ENCODE data around the gene LIX1.

The LIX1 gene

DNA sequence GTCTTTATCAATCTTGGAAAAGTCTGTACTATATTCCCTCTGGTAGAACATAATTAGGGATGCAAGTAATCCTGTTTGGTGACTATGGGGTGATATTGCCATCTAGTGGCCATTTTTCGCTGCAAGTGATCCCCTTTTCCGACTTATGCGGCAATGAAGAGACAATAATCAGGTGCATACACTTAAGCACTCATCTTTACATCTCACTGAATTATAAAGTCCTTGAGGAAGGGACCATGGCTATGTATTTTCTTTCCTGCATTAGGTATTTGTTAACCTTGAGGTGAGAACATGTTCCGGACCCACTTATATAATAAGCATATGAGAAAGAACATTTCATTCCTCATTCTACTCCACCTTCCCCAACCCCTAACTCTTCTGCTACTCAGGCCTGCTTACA is 19.6 kb upstream of the LIX1 start (continued):
- TF ChIP-seq, protein P1, sequence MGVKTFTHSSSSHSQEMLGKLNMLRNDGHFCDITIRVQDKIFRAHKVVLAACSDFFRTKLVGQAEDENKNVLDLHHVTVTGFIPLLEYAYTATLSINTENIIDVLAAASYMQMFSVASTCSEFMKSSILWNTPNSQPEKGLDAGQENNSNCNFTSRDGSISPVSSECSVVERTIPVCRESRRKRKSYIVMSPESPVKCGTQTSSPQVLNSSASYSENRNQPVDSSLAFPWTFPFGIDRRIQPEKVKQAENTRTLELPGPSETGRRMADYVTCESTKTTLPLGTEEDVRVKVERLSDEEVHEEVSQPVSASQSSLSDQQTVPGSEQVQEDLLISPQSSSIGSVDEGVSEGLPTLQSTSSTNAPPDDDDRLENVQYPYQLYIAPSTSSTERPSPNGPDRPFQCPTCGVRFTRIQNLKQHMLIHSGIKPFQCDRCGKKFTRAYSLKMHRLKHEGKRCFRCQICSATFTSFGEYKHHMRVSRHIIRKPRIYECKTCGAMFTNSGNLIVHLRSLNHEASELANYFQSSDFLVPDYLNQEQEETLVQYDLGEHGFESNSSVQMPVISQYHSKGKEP (tag by site-specific recombination; IDR thresholded peaks at IDR 0.05): 0 out of 2 replicates have a peak, but pooled peaks have one; percentile 41
- TF ChIP-seq ZNF404 (tag by site-specific recombination; IDR thresholded peaks at IDR 0.05) (no peak), KLF9 (tag by site-specific recombination; IDR thresholded peaks at IDR 0.05; ENCODE audit: low read depth) (no peak), ZNF561 (tag by site-specific recombination; IDR thresholded peaks at IDR 0.05; ENCODE audit: borderline replicate concordance) (peak; percentile 67; the same call in 1 of the 2 replicates), ZBTB8A (tag by site-specific recombination; IDR thresholded peaks at IDR 0.05) (no peak), ZNF274 (IDR thresholded peaks at IDR 0.05; ENCODE audit: low read length) (no peak), ZNF274 (tag by site-specific recombination; IDR thresholded peaks at IDR 0.05; ENCODE audit: borderline replicate concordance) (no peak), MZF1 (tag by site-specific recombination; IDR thresholded peaks at IDR 0.05; ENCODE audit: borderline replicate concordance) (peak; percentile 95; the same call in 1 of the 2 replicates), RBAK (tag by site-specific recombination; IDR thresholded peaks at IDR 0.05) (no peak), ZNF350 (tag by site-specific recombination; IDR thresholded peaks at IDR 0.05) (no peak), ZNF335 (tag by site-specific recombination; conservative IDR thresholded peaks at IDR 0.05) (no peak), ZBTB20 (tag by site-specific recombination; IDR thresholded peaks at IDR 0.05) (no peak), ZNF837 (tag by site-specific recombination; IDR thresholded peaks at IDR 0.05) (no peak), ZNF596 (tag by site-specific recombination; IDR thresholded peaks at IDR 0.05) (no peak), ZBTB17 (tag by site-specific recombination; IDR thresholded peaks at IDR 0.05) (peak; percentile 51; the same call in 1 of the 2 replicates), ZNF549 (tag by site-specific recombination; IDR thresholded peaks at IDR 0.05) (no peak), ZEB2 (tag by site-specific recombination; IDR thresholded peaks at IDR 0.05) (0 out of 2 replicates have a peak, but pooled peaks have one; percentile 47), ZNF10 (tag by site-specific recombination; IDR thresholded peaks at IDR 0.05) (peak; percentile 92), ZNF747 (tag by site-specific recombination; IDR thresholded peaks at IDR 0.05) (no peak), ZNF654 (tag by site-specific recombination; IDR thresholded peaks at IDR 0.05; ENCODE audit: low read depth) (peak; percentile 93), SCRT1 (tag by site-specific recombination; IDR thresholded peaks at IDR 0.05; ENCODE audit: borderline replicate concordance) (no peak), ZNF16 (tag by site-specific recombination; IDR thresholded peaks at IDR 0.05; ENCODE audit: low read depth) (no peak)
- TF ChIP-seq, protein P2, sequence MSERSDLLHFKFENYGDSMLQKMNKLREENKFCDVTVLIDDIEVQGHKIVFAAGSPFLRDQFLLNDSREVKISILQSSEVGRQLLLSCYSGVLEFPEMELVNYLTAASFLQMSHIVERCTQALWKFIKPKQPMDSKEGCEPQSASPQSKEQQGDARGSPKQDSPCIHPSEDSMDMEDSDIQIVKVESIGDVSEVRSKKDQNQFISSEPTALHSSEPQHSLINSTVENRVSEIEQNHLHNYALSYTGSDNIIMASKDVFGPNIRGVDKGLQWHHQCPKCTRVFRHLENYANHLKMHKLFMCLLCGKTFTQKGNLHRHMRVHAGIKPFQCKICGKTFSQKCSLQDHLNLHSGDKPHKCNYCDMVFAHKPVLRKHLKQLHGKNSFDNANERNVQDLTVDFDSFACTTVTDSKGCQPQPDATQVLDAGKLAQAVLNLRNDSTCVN (tag by site-specific recombination; optimal IDR thresholded peaks at IDR 0.05): no peak
- TF ChIP-seq, protein P3, sequence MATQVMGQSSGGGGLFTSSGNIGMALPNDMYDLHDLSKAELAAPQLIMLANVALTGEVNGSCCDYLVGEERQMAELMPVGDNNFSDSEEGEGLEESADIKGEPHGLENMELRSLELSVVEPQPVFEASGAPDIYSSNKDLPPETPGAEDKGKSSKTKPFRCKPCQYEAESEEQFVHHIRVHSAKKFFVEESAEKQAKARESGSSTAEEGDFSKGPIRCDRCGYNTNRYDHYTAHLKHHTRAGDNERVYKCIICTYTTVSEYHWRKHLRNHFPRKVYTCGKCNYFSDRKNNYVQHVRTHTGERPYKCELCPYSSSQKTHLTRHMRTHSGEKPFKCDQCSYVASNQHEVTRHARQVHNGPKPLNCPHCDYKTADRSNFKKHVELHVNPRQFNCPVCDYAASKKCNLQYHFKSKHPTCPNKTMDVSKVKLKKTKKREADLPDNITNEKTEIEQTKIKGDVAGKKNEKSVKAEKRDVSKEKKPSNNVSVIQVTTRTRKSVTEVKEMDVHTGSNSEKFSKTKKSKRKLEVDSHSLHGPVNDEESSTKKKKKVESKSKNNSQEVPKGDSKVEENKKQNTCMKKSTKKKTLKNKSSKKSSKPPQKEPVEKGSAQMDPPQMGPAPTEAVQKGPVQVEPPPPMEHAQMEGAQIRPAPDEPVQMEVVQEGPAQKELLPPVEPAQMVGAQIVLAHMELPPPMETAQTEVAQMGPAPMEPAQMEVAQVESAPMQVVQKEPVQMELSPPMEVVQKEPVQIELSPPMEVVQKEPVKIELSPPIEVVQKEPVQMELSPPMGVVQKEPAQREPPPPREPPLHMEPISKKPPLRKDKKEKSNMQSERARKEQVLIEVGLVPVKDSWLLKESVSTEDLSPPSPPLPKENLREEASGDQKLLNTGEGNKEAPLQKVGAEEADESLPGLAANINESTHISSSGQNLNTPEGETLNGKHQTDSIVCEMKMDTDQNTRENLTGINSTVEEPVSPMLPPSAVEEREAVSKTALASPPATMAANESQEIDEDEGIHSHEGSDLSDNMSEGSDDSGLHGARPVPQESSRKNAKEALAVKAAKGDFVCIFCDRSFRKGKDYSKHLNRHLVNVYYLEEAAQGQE (tag by site-specific recombination; IDR thresholded peaks at IDR 0.05): no peak
- TF ChIP-seq, protein P4, sequence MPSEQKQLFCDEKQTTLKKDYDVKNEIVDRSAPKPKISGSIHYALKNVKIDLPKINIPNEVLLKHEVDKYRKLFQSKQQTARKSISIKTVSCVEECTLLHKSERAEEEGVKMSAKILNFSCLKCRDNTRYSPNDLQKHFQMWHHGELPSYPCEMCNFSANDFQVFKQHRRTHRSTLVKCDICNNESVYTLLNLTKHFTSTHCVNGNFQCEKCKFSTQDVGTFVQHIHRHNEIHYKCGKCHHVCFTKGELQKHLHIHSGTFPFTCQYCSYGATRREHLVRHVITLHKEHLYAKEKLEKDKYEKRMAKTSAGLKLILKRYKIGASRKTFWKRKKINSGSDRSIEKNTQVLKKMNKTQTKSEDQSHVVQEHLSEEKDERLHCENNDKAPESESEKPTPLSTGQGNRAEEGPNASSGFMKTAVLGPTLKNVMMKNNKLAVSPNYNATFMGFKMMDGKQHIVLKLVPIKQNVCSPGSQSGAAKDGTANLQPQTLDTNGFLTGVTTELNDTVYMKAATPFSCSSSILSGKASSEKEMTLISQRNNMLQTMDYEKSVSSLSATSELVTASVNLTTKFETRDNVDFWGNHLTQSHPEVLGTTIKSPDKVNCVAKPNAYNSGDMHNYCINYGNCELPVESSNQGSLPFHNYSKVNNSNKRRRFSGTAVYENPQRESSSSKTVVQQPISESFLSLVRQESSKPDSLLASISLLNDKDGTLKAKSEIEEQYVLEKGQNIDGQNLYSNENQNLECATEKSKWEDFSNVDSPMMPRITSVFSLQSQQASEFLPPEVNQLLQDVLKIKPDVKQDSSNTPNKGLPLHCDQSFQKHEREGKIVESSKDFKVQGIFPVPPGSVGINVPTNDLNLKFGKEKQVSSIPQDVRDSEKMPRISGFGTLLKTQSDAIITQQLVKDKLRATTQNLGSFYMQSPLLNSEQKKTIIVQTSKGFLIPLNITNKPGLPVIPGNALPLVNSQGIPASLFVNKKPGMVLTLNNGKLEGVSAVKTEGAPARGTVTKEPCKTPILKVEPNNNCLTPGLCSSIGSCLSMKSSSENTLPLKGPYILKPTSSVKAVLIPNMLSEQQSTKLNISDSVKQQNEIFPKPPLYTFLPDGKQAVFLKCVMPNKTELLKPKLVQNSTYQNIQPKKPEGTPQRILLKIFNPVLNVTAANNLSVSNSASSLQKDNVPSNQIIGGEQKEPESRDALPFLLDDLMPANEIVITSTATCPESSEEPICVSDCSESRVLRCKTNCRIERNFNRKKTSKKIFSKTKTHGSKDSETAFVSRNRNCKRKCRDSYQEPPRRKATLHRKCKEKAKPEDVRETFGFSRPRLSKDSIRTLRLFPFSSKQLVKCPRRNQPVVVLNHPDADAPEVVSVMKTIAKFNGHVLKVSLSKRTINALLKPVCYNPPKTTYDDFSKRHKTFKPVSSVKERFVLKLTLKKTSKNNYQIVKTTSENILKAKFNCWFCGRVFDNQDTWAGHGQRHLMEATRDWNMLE (tag by site-specific recombination; conservative IDR thresholded peaks at IDR 0.05; ENCODE audit: low read depth): no peak
- TF ChIP-seq, protein P5, sequence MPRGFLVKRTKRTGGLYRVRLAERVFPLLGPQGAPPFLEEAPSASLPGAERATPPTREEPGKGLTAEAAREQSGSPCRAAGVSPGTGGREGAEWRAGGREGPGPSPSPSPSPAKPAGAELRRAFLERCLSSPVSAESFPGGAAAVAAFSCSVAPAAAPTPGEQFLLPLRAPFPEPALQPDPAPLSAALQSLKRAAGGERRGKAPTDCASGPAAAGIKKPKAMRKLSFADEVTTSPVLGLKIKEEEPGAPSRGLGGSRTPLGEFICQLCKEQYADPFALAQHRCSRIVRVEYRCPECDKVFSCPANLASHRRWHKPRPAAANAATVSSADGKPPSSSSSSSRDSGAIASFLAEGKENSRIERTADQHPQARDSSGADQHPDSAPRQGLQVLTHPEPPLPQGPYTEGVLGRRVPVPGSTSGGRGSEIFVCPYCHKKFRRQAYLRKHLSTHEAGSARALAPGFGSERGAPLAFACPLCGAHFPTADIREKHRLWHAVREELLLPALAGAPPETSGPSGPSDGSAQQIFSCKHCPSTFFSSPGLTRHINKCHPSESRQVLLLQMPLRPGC (tag by site-specific recombination; IDR thresholded peaks at IDR 0.05): no peak
- TF ChIP-seq, protein P6, sequence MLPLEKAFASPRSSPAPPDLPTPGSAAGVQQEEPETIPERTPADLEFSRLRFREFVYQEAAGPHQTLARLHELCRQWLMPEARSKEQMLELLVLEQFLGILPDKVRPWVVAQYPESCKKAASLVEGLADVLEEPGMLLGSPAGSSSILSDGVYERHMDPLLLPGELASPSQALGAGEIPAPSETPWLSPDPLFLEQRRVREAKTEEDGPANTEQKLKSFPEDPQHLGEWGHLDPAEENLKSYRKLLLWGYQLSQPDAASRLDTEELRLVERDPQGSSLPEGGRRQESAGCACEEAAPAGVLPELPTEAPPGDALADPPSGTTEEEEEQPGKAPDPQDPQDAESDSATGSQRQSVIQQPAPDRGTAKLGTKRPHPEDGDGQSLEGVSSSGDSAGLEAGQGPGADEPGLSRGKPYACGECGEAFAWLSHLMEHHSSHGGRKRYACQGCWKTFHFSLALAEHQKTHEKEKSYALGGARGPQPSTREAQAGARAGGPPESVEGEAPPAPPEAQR (tag by site-specific recombination; IDR thresholded peaks at IDR 0.05): no peak
